NCI-H128 (cell line): ENCODE results near the gene NUP155.
"Not testable (repeated sequence)": the region's sequence is repeated elsewhere in the genome, so short reads cannot be mapped to it uniquely, and the experiment has no call there.

Experiments used
- DNase-seq: peaks from one replicate; lab custom pipeline; 2025; ENCODE audit not compliant: unreplicated experiment; lab: John Stamatoyannopoulos, UW

Gene NUP155

DNA sequence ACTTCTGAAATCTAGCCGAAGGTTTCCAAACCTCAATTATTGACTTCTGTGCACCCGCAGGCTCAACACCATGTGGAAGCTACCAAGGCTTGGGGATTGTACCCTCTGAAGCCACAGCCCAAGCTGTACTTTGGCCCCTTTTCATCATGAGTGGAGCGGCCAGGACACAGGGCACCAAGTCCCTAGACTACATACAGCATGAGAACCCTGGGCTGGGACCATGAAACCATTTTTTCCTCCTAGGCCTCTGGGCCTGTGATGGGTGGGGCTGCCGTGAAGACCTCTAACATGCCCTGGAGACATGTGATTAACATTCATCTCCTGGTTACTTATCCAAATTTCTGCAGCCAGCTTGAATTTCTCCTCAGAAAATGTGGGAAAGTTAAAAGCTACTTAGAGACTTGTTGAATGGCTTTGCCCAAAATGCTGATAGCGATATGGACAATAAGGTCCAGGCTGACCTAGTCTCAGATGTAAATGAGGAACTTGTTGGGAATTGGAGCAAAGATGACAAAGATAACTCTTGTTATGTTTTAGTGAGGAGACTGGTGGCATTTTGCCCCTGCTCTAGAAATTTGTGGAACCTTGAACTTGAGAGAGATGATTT lies 87.6 kb downstream of the NUP155 start:
- no peak for DNase-seq

DNA sequence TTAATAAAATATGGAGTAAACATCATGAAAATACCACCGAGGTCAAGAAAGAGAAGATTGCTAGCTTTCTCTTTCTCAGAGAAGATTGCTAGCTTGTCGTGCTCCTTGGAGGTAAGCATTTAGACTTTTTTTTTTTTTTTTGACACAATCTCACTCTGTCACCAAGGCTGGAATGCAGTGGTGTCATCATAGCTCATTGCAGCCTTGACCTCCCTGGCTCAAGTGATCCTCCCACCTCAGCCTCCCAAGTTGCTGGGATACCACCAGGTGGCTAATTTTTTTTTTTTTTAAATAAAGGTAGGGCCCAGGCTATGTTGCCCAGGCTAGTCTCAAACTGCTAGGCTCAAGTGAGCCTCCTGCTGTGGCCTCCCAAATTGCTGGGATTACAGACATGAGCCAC lies 95.4 kb downstream of the NUP155 start:
- DNase-seq = no peak

DNA sequence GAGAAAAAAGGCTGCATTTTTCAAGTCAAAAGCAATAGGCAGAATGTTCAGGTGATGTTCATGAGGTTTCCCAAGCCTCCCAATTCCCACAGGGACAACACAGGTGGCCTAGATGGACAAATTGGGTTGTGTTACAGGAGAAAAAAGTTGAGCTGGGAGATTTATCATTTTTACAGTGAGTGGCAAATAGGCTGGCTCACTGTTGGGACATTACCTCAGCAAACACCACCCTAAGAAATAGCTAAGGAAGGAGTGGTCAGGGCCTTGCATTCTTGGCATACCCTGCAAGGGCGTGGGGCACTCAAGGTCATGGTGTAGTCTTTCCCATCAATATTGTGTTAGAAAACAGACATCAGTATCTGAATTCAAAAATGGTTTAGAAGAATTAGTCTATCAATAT lies 98.4 kb downstream of the NUP155 start:
- DNase-seq = no peak

DNA sequence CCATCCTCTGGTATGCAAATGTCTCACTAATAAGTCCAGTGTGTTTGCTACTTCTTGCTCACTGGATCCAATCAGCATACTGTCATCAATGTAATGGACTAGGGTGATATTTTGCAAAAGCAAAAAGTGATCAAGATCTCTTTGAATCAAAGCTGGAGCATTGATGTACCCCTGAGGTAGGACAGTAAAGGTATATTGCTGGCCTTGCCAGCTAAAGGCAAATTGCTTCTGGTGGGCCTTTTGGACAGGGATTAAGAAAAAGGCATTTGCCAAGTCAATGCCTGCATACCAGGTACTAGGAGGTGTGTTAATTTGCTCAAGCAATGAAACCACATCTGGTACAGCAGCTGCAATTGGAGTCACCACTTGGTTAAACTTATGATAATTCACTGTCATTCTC lies 102.8 kb downstream of the NUP155 start:
- DNase-seq = not testable (repeated sequence)

DNA sequence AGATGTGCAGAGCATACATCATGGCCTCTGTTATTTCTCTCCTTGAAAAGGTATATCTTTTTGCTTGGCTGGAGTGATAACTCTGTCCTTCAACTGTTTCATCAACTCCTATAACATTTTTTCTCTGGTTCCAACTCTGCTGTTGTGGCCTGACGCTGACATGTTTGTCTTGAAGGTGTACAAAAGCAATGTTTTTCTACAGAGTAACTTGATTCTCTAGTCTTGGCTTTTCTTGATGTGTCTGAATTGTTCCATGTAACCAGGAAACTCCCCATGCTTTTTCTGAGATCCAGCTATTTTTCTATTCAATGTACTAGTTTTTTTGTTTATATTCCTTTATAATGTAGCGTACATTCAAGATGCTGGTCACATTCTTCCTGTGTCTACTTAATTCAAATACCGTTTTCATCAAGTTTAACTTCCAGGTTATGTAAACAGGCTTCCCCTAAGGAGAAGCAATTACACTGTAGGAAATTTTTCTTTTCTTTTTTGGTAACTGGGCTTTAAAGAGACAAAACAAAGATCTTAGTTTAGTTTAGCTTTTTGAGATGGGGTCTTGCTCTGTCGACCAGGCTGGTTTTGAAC lies 115.0 kb downstream of the NUP155 start:
- DNase-seq = no peak

DNA sequence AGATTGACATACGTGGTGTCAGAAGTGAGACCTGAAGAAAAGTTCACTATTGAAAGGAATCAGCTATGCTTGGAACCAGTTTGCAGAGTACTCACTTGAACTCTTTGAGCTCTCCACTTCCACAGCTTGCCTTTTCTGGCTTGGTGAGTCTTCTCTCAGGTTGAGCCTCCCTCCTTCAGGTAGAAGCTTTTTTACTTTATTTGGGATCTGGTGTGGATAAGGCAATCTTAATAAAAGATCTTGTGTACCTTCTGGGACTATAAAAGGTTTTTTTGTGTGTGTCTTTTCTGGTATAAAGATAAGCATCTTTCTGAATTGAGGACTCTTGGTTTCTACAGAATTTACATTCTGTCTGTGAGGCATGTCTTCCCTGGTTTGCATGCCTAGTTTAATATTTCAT lies 116.3 kb downstream of the NUP155 start:
- no peak for DNase-seq

DNA sequence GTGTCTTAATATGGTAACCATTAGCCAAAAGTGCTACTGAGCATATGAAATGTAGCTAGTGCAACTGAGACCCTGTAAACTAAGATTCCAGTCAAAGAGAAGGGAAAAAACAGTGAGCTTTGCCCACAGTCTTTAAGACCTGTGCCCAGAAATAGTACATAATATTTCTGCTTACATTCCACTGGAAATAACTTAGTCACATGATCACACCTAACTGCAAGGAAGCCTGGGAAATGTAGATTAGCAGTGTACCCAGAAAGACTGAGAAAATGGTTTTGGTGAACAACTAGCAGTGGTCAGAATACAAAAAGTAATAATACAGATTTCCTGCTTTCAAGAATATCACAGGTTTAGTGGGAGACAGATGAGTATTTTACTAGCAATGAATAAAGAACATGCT lies 119.2 kb downstream of the NUP155 start:
- DNase-seq = no peak

DNA sequence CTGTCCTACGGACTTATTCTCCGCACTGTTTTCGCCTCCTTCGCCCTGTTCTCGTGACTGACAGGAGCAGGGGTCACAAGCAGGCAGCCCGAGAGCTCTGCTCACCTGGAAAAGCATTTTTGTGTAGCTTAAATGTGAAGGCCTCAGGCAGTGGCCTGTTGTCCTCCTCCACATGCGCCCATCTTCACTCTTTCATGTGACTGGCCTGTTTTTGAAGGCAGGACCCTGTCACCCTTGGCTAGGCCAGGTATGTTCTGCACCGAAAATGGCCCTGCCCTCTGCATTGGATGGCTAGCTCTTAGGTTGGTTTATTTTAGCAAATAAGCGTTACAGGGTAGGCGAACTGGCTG lies 121.1 kb downstream of the NUP155 start:
- DNase-seq = no peak

DNA sequence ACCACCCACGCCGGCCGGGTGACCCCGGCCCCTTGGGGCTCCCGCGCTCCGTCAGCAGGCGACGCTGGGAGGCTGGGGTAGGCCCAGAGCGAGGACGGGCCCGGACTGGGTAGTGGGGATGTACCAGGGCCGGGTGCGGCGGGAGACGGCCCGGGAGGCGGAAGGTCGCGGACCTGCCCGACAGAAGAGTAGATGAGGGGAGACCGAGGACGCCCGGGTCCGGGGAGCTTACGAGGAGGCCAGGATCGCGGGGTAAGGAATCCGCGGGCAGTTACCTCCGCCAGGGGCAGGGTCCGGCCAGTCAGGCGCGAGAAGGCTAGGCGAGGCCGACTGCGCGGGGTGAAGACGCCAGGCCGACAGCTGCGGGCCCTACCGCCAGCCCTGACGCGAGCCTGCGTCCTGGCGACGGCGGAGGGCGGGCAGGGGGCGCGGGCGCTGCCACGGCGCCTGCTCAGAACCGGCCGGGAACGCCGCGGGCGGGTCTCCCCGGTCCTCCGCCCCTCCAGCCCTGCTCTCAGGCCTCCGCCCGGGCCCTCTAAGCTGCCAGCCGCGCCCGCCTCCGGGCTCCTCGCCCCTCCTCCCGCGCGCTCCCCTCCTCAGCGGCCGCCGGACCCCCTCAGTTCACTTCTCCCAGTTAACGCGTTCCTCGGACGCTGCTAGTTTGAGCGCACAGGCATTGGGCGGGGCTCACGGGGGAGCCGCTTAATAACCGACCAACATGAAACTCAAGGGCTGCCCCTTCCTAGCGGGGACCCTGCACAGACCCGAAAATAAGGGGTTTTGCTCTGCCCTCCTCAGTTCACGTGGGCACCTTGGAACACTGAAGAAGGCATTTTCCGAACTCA lies 121.7 kb downstream of the NUP155 start, which contains the start of gene CPLANE1:
Gene CPLANE1 (minus strand): TSS at position 407 of the 845 bp plus-strand sequence. CDS start 1,678 bp downstream, outside the sequence.
- DNase-seq = peak; percentile 75

DNA sequence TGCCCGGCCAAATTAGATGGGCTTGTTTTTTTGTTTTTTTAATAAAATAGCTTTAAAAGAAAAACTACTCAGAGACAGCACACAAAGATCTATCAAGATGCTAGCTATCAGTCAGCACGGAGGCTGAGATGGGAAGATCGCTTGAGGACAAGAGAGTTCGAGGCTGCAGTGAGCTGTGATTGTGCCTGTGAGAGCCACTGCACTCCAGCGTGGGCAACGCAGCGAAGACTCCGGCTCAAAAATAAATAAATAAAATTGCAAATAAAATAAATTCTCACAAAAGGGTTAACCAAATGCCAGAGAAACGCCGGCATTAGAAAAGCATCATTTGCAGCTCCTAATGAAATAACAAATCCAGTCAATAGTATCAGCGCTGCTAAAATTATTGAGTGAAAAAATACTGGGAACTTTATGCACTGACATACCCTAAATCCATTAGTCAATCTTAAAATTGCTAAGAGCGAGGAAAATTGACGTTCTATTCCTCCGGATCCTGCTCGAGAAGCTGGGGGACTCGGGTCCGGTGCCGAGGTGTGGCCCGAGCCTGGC lies 122.4 kb downstream of the NUP155 start:
- DNase-seq = no peak

DNA sequence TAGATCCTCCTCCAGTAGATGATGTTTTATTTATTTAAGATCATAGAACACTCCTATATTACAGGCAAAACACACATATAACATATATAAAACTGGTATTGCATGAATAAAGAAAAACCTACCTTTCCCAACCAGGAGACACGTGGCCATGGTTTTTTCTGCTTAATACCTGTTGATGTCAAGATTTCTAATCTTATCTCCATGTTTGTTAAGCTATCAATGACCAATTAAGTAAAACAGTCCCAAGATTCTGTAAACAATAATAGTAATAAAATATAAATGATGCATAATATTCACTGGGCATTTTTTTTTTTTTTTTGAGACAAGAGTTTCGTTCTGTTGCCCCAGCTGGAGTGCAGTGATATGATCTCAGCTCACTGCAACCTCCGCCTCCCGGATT lies 123.4 kb downstream of the NUP155 start:
- no peak for DNase-seq

DNA sequence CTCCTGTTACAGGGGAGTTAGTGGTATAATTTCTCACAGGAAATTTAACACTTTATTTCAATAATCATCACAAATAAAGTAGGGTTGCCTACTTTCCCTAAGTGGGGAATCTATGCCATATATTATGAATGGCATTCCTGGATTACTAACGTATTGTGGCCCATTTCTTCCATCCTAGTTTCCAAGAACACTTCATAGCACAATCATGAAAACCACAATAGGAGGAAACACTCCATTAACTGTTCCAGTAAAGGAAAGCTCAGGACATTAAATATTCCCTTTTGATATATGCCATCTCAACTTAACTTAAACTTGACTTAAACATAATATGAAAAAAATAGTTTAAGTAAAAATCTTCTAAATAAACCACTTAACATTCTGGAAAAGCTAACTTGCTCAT lies 123.9 kb downstream of the NUP155 start:
- no peak for DNase-seq
